ACHN (cell line): ENCODE results near the gene PDZD2.

ENCODE experiments used
- DNase-seq: peaks from one replicate; pipeline ENCODE4 v3.0.0-alpha.2; 2015
- in situ Hi-C: cut with HindIII; loops from 2 replicates; pipeline ENCODE4 v1.10.0; 2017; ENCODE audit warnings: low sequenced_read_pairs, low pct_ligation_motif_present, low pct_unique_long_range_greater_than_20kb

Gene PDZD2

GRCh38 chr5:31884896-31885295 lies 246.0 kb downstream of the PDZD2 start:
- in situ Hi-C loops, result no loop called here
- DNase-seq, result no peak

- no peak for DNase-seq
- in situ Hi-C loops, result no loop called here
These were observed 247.3 kb downstream of the PDZD2 start for GRCh38 chr5:31886206-31886605.

- in situ Hi-C loops, result no loop called here
- no peak for DNase-seq
These were observed 248.6 kb downstream of the PDZD2 start for GRCh38 chr5:31887556-31887955.

- in situ Hi-C loops, result no loop called here
- DNase-seq, result no peak
These were observed 249.6 kb downstream of the PDZD2 start for GRCh38 chr5:31888564-31888963.

GRCh38 chr5:31889001-31889561 lies 250.2 kb downstream of the PDZD2 start:
- DNase-seq, result no peak
- in situ Hi-C loops, result no loop called here

GRCh38 chr5:31890046-31890445 lies 251.1 kb downstream of the PDZD2 start:
- no peak for DNase-seq
- in situ Hi-C loops, result no loop called here

GRCh38 chr5:31894141-31894540 lies 255.2 kb downstream of the PDZD2 start:
- in situ Hi-C loops, result no loop called here
- no peak for DNase-seq

GRCh38 chr5:31895199-31895820 lies 256.4 kb downstream of the PDZD2 start:
- in situ Hi-C loops, result no loop called here
- DNase-seq, result no peak

GRCh38 chr5:31898036-31898632 lies 259.2 kb downstream of the PDZD2 start:
- in situ Hi-C loops, result no loop called here
- DNase-seq, result no peak

GRCh38 chr5:31900296-31900865 lies 261.4 kb downstream of the PDZD2 start:
- in situ Hi-C loops, result no loop called here
- DNase-seq, result no peak

GRCh38 chr5:31901807-31902530 lies 263.0 kb downstream of the PDZD2 start:
- DNase-seq, result no peak
- in situ Hi-C loops, result no loop called here

- no peak for DNase-seq
- in situ Hi-C loops, result no loop called here
These were observed 269.5 kb downstream of the PDZD2 start for GRCh38 chr5:31908396-31908795.

- in situ Hi-C loops, result no loop called here
- no peak for DNase-seq
These were observed 270.1 kb downstream of the PDZD2 start for GRCh38 chr5:31909073-31909472.

GRCh38 chr5:31911291-31912265 lies 272.6 kb downstream of the PDZD2 start:
- DNase-seq, result no peak
- in situ Hi-C loops, result no loop called here

GRCh38 chr5:31913808-31914207 lies 274.9 kb downstream of the PDZD2 start:
- no peak for DNase-seq
- in situ Hi-C loops, result no loop called here

- in situ Hi-C loops, result no loop called here
- DNase-seq, result no peak
These were observed 277.4 kb downstream of the PDZD2 start for GRCh38 chr5:31916327-31916726.

- no peak for DNase-seq
- in situ Hi-C loops, result no loop called here
These were observed 279.8 kb downstream of the PDZD2 start for GRCh38 chr5:31918739-31919138.

GRCh38 chr5:31921852-31922305 lies 282.9 kb downstream of the PDZD2 start:
- in situ Hi-C loops, result no loop called here
- DNase-seq, result no peak
